ENCODE results near the gene KRT6C.

DNA sequence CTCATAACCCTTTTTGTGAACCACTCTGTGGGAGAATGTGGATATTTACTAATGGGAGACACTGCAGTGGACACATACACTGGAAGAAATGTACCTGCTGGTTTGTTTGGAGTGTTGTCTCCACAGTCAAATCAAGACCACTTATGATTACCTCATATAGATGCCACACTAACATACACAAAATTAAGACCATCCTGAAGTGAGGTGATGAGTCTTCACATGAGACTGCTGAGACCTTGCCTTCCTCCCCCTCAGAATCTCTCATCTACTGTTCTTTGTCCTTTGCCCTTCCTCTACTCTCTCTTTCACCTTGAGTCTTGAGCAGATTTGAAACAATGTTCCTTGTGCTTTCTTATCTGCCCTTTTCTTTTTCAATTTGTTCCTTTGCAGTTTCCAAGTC, 15.1 kb upstream of the KRT6C start:
- TF ChIP-seq POLR2A (IDR thresholded peaks at IDR 0.05), result no peak
- TF ChIP-seq, protein P1, sequence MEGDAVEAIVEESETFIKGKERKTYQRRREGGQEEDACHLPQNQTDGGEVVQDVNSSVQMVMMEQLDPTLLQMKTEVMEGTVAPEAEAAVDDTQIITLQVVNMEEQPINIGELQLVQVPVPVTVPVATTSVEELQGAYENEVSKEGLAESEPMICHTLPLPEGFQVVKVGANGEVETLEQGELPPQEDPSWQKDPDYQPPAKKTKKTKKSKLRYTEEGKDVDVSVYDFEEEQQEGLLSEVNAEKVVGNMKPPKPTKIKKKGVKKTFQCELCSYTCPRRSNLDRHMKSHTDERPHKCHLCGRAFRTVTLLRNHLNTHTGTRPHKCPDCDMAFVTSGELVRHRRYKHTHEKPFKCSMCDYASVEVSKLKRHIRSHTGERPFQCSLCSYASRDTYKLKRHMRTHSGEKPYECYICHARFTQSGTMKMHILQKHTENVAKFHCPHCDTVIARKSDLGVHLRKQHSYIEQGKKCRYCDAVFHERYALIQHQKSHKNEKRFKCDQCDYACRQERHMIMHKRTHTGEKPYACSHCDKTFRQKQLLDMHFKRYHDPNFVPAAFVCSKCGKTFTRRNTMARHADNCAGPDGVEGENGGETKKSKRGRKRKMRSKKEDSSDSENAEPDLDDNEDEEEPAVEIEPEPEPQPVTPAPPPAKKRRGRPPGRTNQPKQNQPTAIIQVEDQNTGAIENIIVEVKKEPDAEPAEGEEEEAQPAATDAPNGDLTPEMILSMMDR (IDR thresholded peaks at IDR 0.05), result no peak

Data from heart left ventricle (tissue), 13 donors.